Adipose tissue (tissue), 3 donors: ENCODE results near the gene KTN1. TPM values are rescaled to one million over a fixed set of nuclear protein-coding genes. Genes with fewer than 3 reads are reported as not detected.

Experiments
- H3K27ac ChIP-seq: one replicate; pipeline ENCODE4 v1.5.1; 2013; ENCODE audit warnings: low read depth, low read length
- WGBS, 3 donors: extraction: QIAGEN DNeasy Blood & Tissue Kit; methylation state at CpG; one replicate each; pipeline ENCODE4 v1.1.7; 2013; 5-methylcytosine and 5-hydroxymethylcytosine counted together
- polyA plus RNA-seq, 3 donors: library from polyadenylated mRNA; stranded (reverse); fragments of 200-250 nt; gene quantifications; one replicate each; pipeline ENCODE4 v1.2.3, GENCODE V29; 2013
- donor health status: healthy with polysubstance abuse.
- donor health status: Bipolar disorder and iron deficiency.
- donor health status: healthy.

The KTN1 gene
- polyA plus RNA-seq, 3 donors: 55.8 to 78.5 (median 71.9) TPM

GRCh38 chr14:55699131-55700057 lies 119.4 kb downstream of the KTN1 start:
- 86 to 89% (median 89%) methylated on average over 7 of the region's 7 CpGs for WGBS, 3 donors
- no peak overlapping the region for H3K27ac ChIP-seq

DNA sequence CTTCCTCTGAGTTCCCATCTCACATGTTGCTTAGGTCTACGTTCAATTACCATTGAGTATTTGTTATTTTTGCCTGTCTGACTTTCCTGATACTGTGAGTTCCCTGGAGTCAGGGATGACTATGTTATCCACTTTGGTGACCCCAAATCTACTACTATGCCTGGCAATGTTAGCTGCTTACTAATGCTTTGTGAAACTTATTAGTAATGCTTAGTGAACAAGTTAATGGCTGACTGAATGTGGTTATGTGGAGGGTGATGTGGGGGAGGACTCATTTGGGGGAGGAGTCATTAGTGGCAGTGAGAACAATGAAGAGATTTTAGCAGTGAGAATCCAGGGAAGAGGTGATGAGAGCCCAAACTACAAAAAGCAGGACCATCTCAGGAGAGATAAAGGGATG lies 121.6 kb downstream of the KTN1 start:
- 93 to 100% (median 94%) methylated on average over 1 of the region's 1 CpG for WGBS, 3 donors
- no peak overlapping the region for H3K27ac ChIP-seq

DNA sequence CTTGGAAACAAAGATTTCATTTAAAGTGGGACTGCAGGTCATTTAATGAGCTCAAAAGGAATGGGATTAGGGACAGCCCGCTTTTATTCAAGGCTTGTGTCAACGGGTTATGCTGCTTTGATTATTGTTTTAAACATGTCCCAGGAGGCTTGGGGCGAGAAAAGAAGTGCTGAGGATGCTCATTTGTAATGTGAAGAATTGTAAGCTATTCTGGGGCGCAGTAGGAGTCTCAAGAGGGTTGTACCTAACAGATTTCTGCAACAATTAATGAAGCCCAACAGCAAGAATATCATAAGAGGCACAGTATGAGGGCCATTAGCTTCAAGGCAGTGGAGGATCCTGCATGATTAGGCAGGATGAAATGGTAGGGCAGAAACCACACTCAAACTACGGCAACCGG lies 122.5 kb downstream of the KTN1 start:
- WGBS, 3 donors: 87 to 89% (median 87%) methylated on average over 6 of the region's 6 CpGs
- no peak overlapping the region for H3K27ac ChIP-seq

GRCh38 chr14:55704654-55705053 lies 124.6 kb downstream of the KTN1 start:
- no peak overlapping the region for H3K27ac ChIP-seq
- 94 to 100% (median 96%) methylated on average over 1 of the region's 1 CpG for WGBS, 3 donors

DNA sequence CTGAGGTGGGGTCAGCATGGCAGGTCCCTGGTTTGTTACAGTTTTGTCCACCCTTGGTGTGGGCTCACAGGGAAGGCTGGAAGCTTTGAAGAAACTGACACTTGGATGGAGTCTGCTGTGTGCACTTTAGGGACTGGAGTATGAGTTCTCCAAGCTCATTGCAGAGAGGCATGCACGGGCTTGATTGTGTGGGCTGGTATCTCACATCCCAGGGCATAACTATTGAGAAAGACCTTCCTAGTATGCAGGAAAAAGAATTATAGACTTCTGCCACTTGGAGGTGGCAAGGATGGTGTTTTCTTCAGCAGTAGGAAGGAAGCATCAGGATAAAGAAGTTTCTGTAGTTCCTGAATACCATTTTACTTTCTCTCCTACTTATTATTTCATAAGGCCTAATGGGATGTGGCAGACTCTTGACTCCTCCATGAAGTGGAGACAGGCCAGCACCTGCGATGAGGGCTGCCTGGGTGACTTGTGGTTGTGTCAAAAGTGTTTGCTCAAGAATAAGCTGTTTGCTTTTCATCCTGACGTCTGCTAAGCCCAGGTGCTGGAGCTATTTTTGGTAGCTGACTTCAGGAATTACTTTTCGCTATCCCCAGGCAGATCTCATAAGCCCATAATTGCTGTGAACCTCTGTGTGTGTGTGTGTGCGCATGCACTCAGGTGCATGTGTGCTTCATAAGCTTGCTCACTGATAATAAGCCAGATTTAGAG lies 125.8 kb downstream of the KTN1 start:
- H3K27ac ChIP-seq: no peak overlapping the region
- WGBS, 3 donors: 52 to 75% (median 71%) methylated on average over 5 of the region's 5 CpGs

GRCh38 chr14:55706365-55706684 lies 126.3 kb downstream of the KTN1 start:
- 51 to 68% (median 58%) methylated on average over 1 of the region's 1 CpG for WGBS, 3 donors
- no peak overlapping the region for H3K27ac ChIP-seq

- no peak overlapping the region for H3K27ac ChIP-seq
- WGBS, 3 donors: 60 to 70% (median 65%) methylated on average over 2 of the region's 2 CpGs
Measured at GRCh38 chr14:55706893-55707292, 126.9 kb downstream of the KTN1 start.

- no peak overlapping the region for H3K27ac ChIP-seq
- WGBS, 3 donors: 35 to 47% (median 40%) methylated on average over 6 of the region's 6 CpGs
Measured at GRCh38 chr14:55707365-55707804, 127.4 kb downstream of the KTN1 start.

GRCh38 chr14:55710506-55711041 lies 130.6 kb downstream of the KTN1 start:
- H3K27ac ChIP-seq: no peak overlapping the region
- WGBS, 3 donors: 61 to 83% (median 64%) methylated on average over 2 of the region's 2 CpGs

DNA sequence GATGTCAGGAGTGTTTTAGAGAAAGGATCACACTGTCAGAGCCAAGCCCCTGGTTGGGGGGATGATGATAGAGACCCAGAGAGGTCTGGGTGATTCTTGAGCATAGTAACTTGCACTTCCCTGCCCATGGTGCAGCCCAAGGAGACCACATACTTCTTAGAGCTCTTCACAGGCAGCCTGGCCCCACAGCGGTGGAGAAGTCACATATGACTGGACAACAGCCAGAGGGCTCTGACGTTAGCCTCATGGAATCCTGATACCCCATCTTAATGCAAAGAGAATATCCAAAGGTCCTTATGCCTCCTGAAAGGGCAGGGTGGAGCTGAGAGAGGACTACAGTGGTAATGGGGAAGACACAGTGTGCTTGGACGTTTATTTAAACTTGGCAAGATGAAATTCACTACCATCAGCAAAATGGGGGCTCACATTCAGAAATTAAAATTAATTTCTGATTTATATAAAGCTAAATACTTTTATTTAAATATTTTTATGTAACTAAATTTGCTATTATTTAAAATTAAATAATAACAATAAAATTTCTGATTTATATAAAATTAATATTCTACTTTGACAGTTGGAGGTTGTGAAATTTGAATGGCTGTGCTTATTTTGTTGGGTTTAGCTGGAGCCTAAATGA lies 131.3 kb downstream of the KTN1 start:
- no peak overlapping the region for H3K27ac ChIP-seq
- 65 to 79% (median 75%) methylated on average over 3 of the region's 3 CpGs for WGBS, 3 donors

GRCh38 chr14:55712491-55712890 lies 132.5 kb downstream of the KTN1 start:
- no peak overlapping the region for H3K27ac ChIP-seq
- 68 to 89% (median 71%) methylated on average over 5 of the region's 5 CpGs for WGBS, 3 donors

DNA sequence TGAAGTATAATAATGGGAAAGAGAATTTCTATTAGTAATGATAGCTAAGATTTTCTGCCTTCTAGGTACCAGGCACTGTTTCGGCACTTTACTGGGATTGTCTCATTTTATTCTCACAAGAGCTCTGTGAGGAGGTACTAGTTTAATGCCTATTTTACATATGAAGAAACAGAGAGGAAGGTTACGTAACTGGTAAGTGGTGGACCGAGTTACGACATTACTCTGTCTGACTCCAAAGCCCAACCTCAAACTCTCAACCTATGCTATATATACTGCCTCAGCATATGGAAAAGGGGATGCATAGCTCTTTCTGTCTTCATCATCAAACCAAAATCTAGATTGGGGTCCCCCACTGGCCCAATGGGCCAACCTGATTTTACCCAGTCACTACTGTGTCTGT lies 133.5 kb downstream of the KTN1 start:
- WGBS, 3 donors: 52 to 90% (median 60%) methylated on average over 4 of the region's 4 CpGs

GRCh38 chr14:55715889-55716288 lies 135.9 kb downstream of the KTN1 start:
- WGBS, 3 donors: 60 to 72% (median 61%) methylated on average over 5 of the region's 5 CpGs

More for the DNA sequence above, 133.5 kb downstream of the KTN1 start:
- H3K27ac ChIP-seq: no peak overlapping the region

DNA sequence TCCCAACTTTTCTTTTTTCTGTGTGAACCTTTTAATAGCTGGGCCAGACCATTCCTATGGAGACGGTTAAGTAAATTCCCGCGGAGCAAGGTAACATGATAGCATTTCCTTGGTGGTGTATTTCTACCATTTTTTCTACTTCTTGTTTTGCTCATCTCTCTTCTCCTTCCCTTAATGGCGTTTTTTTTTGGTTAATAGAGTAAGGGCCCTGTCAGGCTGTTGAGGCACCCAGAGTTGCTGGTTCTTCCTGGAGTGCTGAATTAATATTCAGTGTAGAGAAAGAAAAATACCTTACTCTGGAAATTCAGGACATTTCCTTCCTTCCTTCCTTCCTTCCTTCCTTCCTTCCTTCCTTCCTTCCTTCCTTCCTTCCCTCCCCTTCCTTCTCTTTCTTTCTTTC lies 137.6 kb downstream of the KTN1 start:
- no peak overlapping the region for H3K27ac ChIP-seq
- 89 to 96% (median 93%) methylated on average over 4 of the region's 4 CpGs for WGBS, 3 donors

More at GRCh38 chr14:55715889-55716288, 135.9 kb downstream of the KTN1 start:
- H3K27ac ChIP-seq: no peak overlapping the region

DNA sequence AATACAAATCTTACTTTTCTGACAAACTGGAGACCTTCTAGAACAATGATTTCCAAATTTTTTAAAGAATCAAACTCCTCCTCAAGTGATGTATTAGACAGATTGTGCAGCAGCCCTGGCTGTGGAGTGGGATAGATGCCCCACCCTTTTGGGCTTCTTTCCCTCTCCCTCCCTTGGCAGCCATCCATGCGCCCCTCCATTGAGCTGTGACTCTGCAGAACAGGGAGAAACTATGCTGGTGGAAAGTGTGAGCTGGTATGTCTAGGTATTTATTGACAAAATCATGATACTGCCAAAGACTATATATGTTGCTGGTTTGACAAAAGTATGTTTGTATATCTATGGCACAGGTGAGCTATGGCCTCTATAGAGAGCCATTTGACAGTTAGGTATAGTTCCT lies 138.5 kb downstream of the KTN1 start:
- 87 to 93% (median 92%) methylated on average over 1 of the region's 1 CpG for WGBS, 3 donors
- H3K27ac ChIP-seq: no peak overlapping the region

- 97 to 98% (median 98%) methylated on average over 4 of the region's 4 CpGs for WGBS, 3 donors
- H3K27ac ChIP-seq: no peak overlapping the region
Measured at GRCh38 chr14:55720796-55721195, 140.8 kb downstream of the KTN1 start.

DNA sequence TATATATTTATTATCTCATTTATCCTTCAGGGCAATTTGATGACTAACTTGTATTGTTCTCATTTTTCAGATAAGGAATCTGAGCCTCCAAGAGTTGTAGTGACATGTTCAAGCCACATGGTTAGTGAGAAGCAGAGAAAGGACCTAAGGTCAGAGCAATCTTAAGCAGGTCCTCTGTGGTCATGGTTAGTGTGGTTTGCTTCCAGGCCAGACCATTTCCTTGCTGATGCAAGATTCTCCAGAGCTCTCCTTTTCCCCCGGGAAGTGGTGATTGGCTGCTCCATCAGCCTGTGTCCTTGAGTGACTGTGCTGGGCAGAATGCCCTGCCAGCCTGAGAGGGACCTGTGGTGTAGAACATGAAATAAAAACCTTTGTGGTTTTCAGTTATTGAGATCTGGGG lies 141.3 kb downstream of the KTN1 start:
- 12 to 64% (median 56%) methylated on average over 1 of the region's 1 CpG for WGBS, 3 donors
- no peak overlapping the region for H3K27ac ChIP-seq

DNA sequence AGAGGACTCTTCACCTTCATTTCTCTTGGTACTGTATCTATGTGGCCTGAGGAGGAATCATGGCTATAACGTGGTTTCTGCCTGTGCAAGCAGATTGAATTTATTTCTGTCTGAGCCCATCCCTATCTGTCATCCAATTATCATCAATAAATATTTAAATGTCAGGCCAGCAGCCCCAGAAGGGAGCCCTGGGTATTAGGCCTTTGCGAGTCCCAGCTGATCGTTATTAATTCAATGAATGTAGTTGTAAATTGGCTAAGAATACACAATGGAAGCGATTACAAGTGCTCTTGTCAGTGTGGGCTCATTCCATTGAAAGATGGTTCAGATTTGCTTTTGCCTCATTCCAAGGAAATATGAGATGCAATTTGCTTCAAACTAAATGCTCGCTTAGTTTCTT lies 142.0 kb downstream of the KTN1 start:
- no peak overlapping the region for H3K27ac ChIP-seq
- 78 to 95% (median 82%) methylated on average over 5 of the region's 5 CpGs for WGBS, 3 donors

DNA sequence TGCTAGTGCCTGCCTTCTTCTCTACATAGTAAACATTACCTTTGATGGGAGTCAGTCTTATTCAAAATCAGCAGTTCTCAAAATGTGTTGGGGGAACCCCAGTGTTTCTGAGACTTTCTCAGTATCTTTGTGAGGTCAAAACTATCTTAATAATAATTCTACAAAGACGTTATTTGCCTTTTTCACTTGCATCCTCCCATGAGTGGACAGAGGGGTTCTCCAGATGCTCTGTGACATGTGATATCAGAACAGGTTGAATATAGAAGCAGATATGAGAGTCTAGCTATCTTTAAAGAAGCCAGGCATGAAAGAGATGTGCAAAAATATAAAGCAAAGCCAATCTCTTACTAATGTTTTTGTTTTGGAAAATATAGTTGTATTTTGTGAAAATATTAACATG lies 144.7 kb downstream of the KTN1 start:
- 63 to 85% (median 79%) methylated on average over 1 of the region's 1 CpG for WGBS, 3 donors

More for the DNA sequence above, 144.7 kb downstream of the KTN1 start:
- no peak overlapping the region for H3K27ac ChIP-seq
